Liver (tissue), 9 donors: ENCODE measurements around the gene CEACAM1. TPM values are rescaled to one million over a fixed set of nuclear protein-coding genes. Genes with fewer than 3 reads are reported as not detected.

Experiments
- DNase-seq: peaks from one replicate; pipeline ENCODE4 v3.0.0-alpha.2; 2017; ENCODE audit warnings: low spot score
- H3K27ac ChIP-seq, 2 donors: one replicate each; pipeline ENCODE4 v1.7.0; 2013; ENCODE audit warnings: inconsistent platforms in 2 of 2, low read length in 2 of 2, control low read depth in 1 of 2, low read depth in 1 of 2, mild to moderate bottlenecking in 1 of 2
- H3K27me3 ChIP-seq, 4 donors: one replicate each; pipeline versions ENCODE4 v1.6.1 to v1.7.0; 2013; ENCODE audit warnings: low read length in 3 of 4, inconsistent platforms in 1 of 4, mild to moderate bottlenecking in 1 of 4, moderate library complexity in 1 of 4; ENCODE audit not compliant: control insufficient read depth in 4 of 4, insufficient read depth in 4 of 4
- H3K36me3 ChIP-seq, 4 donors: one replicate each; pipeline versions ENCODE4 v1.6.1 to v1.7.0; 2013; ENCODE audit warnings: low read length in 3 of 4, mild to moderate bottlenecking in 3 of 4, low read depth in 1 of 4, moderate library complexity in 1 of 4; ENCODE audit not compliant: control insufficient read depth in 4 of 4, insufficient read depth in 3 of 4
- H3K4me1 ChIP-seq, 4 donors: one replicate each; pipeline versions ENCODE4 v1.6.1 to v1.7.0; 2013; ENCODE audit warnings: low read length in 3 of 4, mild to moderate bottlenecking in 3 of 4, moderate library complexity in 1 of 4; ENCODE audit not compliant: control insufficient read depth in 4 of 4, insufficient read depth in 4 of 4
- H3K4me3 ChIP-seq, 3 donors: one replicate each; pipeline versions ENCODE4 v1.6.1 to v1.7.0; 2013; ENCODE audit warnings: low read length in 3 of 3, control low read depth in 1 of 3, low read depth in 1 of 3, mild to moderate bottlenecking in 1 of 3
- H3K9ac ChIP-seq, 2 donors: one replicate each; pipeline ENCODE4 v1.7.0; 2013; ENCODE audit warnings: low read length in 2 of 2, mild to moderate bottlenecking in 2 of 2, moderate library complexity in 2 of 2, control low read depth in 1 of 2, low read depth in 1 of 2
- H3K9me3 ChIP-seq, 4 donors: one replicate each; pipeline versions ENCODE4 v1.6.1 to v1.7.0; 2013; ENCODE audit warnings: low read length in 3 of 4; ENCODE audit not compliant: control insufficient read depth in 4 of 4
- ATF3 ChIP-seq: IDR thresholded peaks from 2 replicates; pipeline ENCODE4 v1.6.1; 2016; ENCODE audit warnings: antibody characterized with exemption
- CTCF ChIP-seq: fragments of 150-350 bp; IDR thresholded peaks from 2 replicates; pipeline ENCODE4 v1.5.1; 2017; ENCODE audit warnings: improper control_type of control experiment, low read depth, low read length; ENCODE audit not compliant: missing input control
- EGR1 ChIP-seq, 2 donors: IDR thresholded peaks; 2 replicates each; pipeline ENCODE4 v1.6.1; 2016 to 2018; ENCODE audit warnings: antibody characterized with exemption in 2 of 2, low read depth in 2 of 2
- FOXA1 ChIP-seq: IDR thresholded peaks from 2 replicates; pipeline ENCODE4 v1.6.1; 2016; ENCODE audit warnings: antibody characterized with exemption
- FOXA2 ChIP-seq: IDR thresholded peaks from 2 replicates; pipeline ENCODE4 v1.6.1; 2016; ENCODE audit warnings: antibody characterized with exemption
- GABPA ChIP-seq, 2 donors: IDR thresholded peaks in 1 of 2; conservative IDR thresholded peaks in 1 of 2; 2 replicates each; pipeline ENCODE4 v1.6.1; 2016; ENCODE audit warnings: antibody characterized with exemption in 2 of 2, mild to moderate bottlenecking in 1 of 2, moderate library complexity in 1 of 2
- HNF4A ChIP-seq, 2 donors: conservative IDR thresholded peaks; 2 replicates each; pipeline ENCODE4 v1.6.1; 2016; ENCODE audit warnings: antibody characterized with exemption in 2 of 2, mild to moderate bottlenecking in 2 of 2
- HNF4G ChIP-seq: IDR thresholded peaks from 2 replicates; pipeline ENCODE4 v1.6.1; 2016; ENCODE audit warnings: antibody characterized with exemption
- JUND ChIP-seq, 2 donors: IDR thresholded peaks; 2 replicates each; pipeline ENCODE4 v1.6.1; 2016; ENCODE audit warnings: antibody characterized with exemption in 2 of 2
- MAX ChIP-seq: IDR thresholded peaks from 2 replicates; pipeline ENCODE4 v1.6.1; 2016; ENCODE audit warnings: antibody characterized with exemption
- NR2F2 ChIP-seq: IDR thresholded peaks from 2 replicates; pipeline ENCODE4 v1.6.1; 2016; ENCODE audit warnings: antibody characterized with exemption
- RAD21 ChIP-seq, 2 donors: IDR thresholded peaks; 2 replicates each; pipeline ENCODE4 v1.6.1; 2016; ENCODE audit warnings: antibody characterized with exemption in 2 of 2, mild to moderate bottlenecking in 2 of 2
- REST ChIP-seq: IDR thresholded peaks from 2 replicates; pipeline ENCODE4 v1.6.1; 2016; ENCODE audit warnings: antibody characterized with exemption, mild to moderate bottlenecking
- SP1 ChIP-seq: IDR thresholded peaks from 2 replicates; pipeline ENCODE4 v1.6.1; 2018; ENCODE audit warnings: antibody characterized with exemption, mild to moderate bottlenecking
- TAF1 ChIP-seq: conservative IDR thresholded peaks from 2 replicates; pipeline ENCODE4 v1.6.1; 2016; ENCODE audit warnings: antibody characterized with exemption, mild to moderate bottlenecking
- ZBTB33 ChIP-seq: IDR thresholded peaks from 2 replicates; pipeline ENCODE4 v1.6.1; 2016; ENCODE audit warnings: antibody characterized with exemption
- WGBS: extraction: QIAGEN DNeasy Blood & Tissue Kit; methylation state at CpG from one replicate; pipeline ENCODE4 v1.1.7; 2013; 5-methylcytosine and 5-hydroxymethylcytosine counted together
- polyA plus RNA-seq, 2 donors: library from polyadenylated mRNA; stranded (reverse) in 1 of 2; unstranded in 1 of 2; fragments of 200-250 nt in 1 of 2; fragments of >200 nt in 1 of 2; fragmentation: Nextera tagmentation in 1 of 2; extraction: Ambion mirVana in 1 of 2; gene quantifications; one replicate each; pipeline versions ENCODE4 v1.2.1 to v1.2.3, GENCODE V29; 2013 to 2015
- total RNA-seq, 2 donors: library from RNA; depleted of rRNA; stranded (reverse); fragments of >200 nt; gene quantifications; one replicate each; pipeline ENCODE4 v1.2.3, GENCODE V29; 2014
- donor health status: healthy.
- donor health status: healthy.
- donor health status: healthy.
- donor health status: healthy.
- donor health status: healthy.

Gene CEACAM1
- total and polyA plus RNA-seq, 4 donors = 8.3 to 36.7 (median 26.8) TPM

GRCh38 chr19:42567567-42567966 lies 39.3 kb upstream of the CEACAM1 start:
- TF ChIP-seq FOXA1 (no peak), REST (no peak), FOXA2 (no peak), MAX (no peak), TAF1 (no peak), ZBTB33 (no peak), CTCF (no peak), ATF3 (no peak), SP1 (no peak), GABPA (IDR thresholded peaks at IDR 0.05 in 1 of 2, conservative IDR thresholded peaks at IDR 0.05 in 1 of 2) (no peak), RAD21 (IDR thresholded peaks at IDR 0.05) (no peak), HNF4G (no peak)
- DNase-seq = no peak
- Histone ChIP-seq H3K36me3 (no peaks in the 10 kb centered on the region), H3K9me3 (no peaks in the 10 kb centered on the region), H3K4me1 (no peaks in the 10 kb centered on the region), H3K4me3 (no peak overlapping the region), H3K27me3 (no peaks in the 10 kb centered on the region), H3K9ac (no peak overlapping the region), H3K27ac (no peak overlapping the region)
- WGBS = 77% methylated on average over 4 of the region's 4 CpGs

GRCh38 chr19:42563352-42564210 lies 35.3 kb upstream of the CEACAM1 start:
- Histone ChIP-seq H3K9me3 (no peaks in the 10 kb centered on the region), H3K27ac (no peak overlapping the region), H3K4me1 (no peaks in the 10 kb centered on the region), H3K27me3 (peaks cover 0 to 3% (median 0%) of the 10 kb centered on the region in 4 donors), H3K36me3 (no peaks in the 10 kb centered on the region), H3K9ac (no peak overlapping the region), H3K4me3 (no peak overlapping the region)
- 18% methylated on average over 7 of the region's 7 CpGs for WGBS
- no peak for DNase-seq
- TF ChIP-seq HNF4A (conservative IDR thresholded peaks at IDR 0.05) = no peak
- TF ChIP-seq SP1 = no peak
- no peak for TF ChIP-seq ZBTB33
- TF ChIP-seq EGR1 (IDR thresholded peaks at IDR 0.05; ENCODE audit: low read depth in 2 of 2) = no peak
- TF ChIP-seq JUND (IDR thresholded peaks at IDR 0.05) = no peak
- no peak for TF ChIP-seq REST
- TF ChIP-seq FOXA2 = no peak
- TF ChIP-seq ATF3 = no peak
- TF ChIP-seq NR2F2 = no peak
- TF ChIP-seq HNF4G = no peak
- TF ChIP-seq RAD21 (IDR thresholded peaks at IDR 0.05) = peak; percentile 72 to 81
- no peak for TF ChIP-seq TAF1
